ENCODE results near the gene SETSIP.
"Not testable (repeated sequence)": the region's sequence is repeated elsewhere in the genome, so short reads cannot be mapped to it uniquely, and the experiment has no call there.

Gene SETSIP

GRCh38 chr1:92045766-92046495 is 29.3 kb downstream of the SETSIP start:
- no peak for DNase-seq

- no peak for DNase-seq
Measured at GRCh38 chr1:92043621-92044020, 31.6 kb downstream of the SETSIP start.

DNA sequence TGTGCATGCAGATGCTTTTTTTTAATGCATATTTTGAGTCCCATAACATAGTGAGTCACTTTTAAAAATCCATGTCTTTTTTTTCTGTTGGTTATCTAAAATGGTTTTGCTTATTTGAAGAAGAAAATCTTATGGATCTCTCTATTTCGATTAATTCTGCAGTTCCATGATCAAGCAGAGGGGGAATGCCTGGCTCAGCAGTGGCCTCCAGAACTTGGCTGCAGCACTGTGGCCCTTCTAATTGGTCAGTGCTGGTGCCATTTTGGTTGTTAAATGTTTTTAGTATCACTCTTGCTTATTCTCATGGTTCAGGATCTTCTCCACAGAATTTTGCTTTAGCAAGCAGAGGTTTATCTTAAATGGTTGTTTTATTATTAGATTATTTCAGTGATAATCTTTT is 34.2 kb downstream of the SETSIP start:
- DNase-seq = no peak

GRCh38 chr1:92038695-92039346 is 36.4 kb downstream of the SETSIP start:
- no peak for DNase-seq

DNA sequence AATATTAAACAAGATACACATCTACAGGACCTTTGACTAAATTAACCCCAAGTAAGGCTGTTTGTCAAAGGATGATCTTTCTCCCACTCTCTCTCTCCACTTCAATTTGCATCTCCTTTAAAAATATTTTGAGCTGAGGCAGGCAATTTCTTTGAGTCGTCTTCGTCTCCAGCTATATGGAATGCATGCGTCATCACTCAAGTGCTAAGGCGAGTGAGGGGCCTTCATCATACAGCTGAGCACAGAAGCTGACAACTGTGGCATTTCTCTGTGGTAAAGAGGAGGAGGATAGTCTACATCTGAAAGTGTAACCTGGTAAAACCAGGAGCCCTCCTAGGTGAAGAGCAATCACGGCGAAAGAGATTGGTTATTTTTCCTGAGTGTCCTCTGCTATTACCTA is 37.8 kb downstream of the SETSIP start:
- DNase-seq = no peak

- DNase-seq = no peak
Measured at GRCh38 chr1:92031281-92032110, 43.7 kb downstream of the SETSIP start.

DNA sequence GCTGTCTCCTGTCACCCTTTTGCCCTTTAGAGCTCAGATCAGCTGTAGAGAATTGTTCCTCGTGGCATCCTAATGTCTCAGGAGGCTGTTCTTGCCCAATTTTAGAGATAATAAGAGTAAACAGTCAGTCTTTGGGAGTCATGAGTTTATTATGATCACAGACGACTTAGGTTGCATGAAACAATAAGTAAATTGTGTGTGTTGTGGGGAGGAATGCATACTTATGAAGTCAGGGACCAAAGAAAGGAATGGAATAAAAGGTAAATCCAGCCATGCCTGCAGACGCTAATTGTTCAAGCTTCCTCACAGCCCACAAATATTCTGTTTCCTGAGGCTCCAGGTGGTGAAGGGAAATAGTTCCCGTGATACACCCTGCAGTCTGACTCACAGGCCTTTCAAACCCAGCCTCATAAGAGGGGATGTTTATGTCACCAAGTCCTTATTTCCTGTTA is 44.5 kb downstream of the SETSIP start:
- DNase-seq = no peak

GRCh38 chr1:92029241-92029922 is 45.8 kb downstream of the SETSIP start:
- no peak for DNase-seq

DNA sequence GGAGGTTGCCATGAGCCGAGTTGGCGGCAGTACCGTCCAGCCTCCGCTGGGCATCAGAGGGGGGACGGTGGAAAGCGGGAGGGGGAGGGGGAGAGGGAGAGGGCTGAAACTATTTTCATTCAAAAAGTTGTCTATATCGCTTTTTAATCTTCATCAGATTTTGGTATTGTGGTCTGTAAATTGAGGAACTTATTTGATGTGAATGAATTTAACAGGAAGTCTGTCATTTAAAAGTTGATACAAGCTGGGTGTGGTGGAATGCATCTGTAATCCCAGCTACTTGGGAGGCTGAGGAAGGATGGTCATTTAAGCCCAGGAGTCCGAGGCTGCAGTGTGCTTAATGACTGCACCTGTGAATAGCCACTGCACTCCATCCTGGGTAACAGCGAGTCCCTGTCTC is 48.4 kb downstream of the SETSIP start:
- DNase-seq = no peak

- not testable (repeated sequence) for DNase-seq
Measured at GRCh38 chr1:92026042-92026441, 49.2 kb downstream of the SETSIP start.

Data from NCI-H524 (cell line).